Activated T-helper 17 cell treated with anti-CD3 and anti-CD28 coated beads, Interleukin-2, amount 50 U/mL, for 72 hours (primary cell): ENCODE results near the gene FRRS1L. TPM values are rescaled to one million over a fixed set of nuclear protein-coding genes. Genes with fewer than 3 reads are reported as not detected.
"Not testable (repeated sequence)": the region's sequence is repeated elsewhere in the genome, so short reads cannot be mapped to it uniquely, and the experiment has no call there.

ENCODE experiments used
- ATAC-seq: fragments of 150-1000 bp; cut with Tn5 transposase; replicated peaks from 2 replicates; pipeline ENCODE4 v1.10.0; 2021; ENCODE audit warnings: mild to moderate bottlenecking, moderate library complexity
- H3K27ac Mint-ChIP-seq: one replicate; pipeline ENCODE4 v1.8.0; 2022; ENCODE audit warnings: mixed read lengths
- H3K27me3 Mint-ChIP-seq: one replicate; pipeline ENCODE4 v1.8.0; 2022; ENCODE audit warnings: mixed read lengths
- H3K36me3 Mint-ChIP-seq: one replicate; pipeline ENCODE4 v1.8.0; 2022; ENCODE audit warnings: low read depth, mild to moderate bottlenecking, mixed read lengths
- H3K4me1 Mint-ChIP-seq: one replicate; pipeline ENCODE4 v1.8.0; 2022; ENCODE audit warnings: mixed read lengths
- H3K4me3 Mint-ChIP-seq: one replicate; pipeline ENCODE4 v1.8.0; 2022; ENCODE audit warnings: mild to moderate bottlenecking, mixed read lengths
- H3K9me3 Mint-ChIP-seq: one replicate; pipeline ENCODE4 v1.8.0; 2022; ENCODE audit warnings: mixed read lengths
- total RNA-seq, 2 donors: library from RNA; stranded (reverse); gene quantifications; one replicate each; pipeline ENCODE4 v1.2.3, GENCODE V29; 2022

The FRRS1L gene
- total RNA-seq, 2 donors from 2014 or later, result not detected

GRCh38 chr9:109132567-109133021 is 34.5 kb downstream of the FRRS1L start:
- no peaks in the 10 kb centered on the region for H3K27me3 Mint-ChIP-seq
- H3K4me1 Mint-ChIP-seq, result no peaks in the 10 kb centered on the region
- H3K36me3 Mint-ChIP-seq, result no peaks in the 10 kb centered on the region
- H3K4me3 Mint-ChIP-seq, result no peak overlapping the region
- H3K27ac Mint-ChIP-seq, result no peak overlapping the region
- no peak for ATAC-seq
- H3K9me3 Mint-ChIP-seq, result no peaks in the 10 kb centered on the region

- Mint-ChIP-seq H3K9me3 (no peaks in the 10 kb centered on the region), H3K36me3 (no peaks in the 10 kb centered on the region), H3K27me3 (no peaks in the 10 kb centered on the region), H3K4me1 (no peaks in the 10 kb centered on the region), H3K27ac (no peak overlapping the region), H3K4me3 (no peak overlapping the region)
- ATAC-seq, result no peak
These were observed 37.4 kb downstream of the FRRS1L start for GRCh38 chr9:109129470-109130197.

- ATAC-seq, H3K27me3 Mint-ChIP-seq, H3K4me1 Mint-ChIP-seq, H3K27ac Mint-ChIP-seq, H3K9me3 Mint-ChIP-seq, H3K36me3 Mint-ChIP-seq, H3K4me3 Mint-ChIP-seq: not testable (repeated sequence)
These were observed 40.4 kb downstream of the FRRS1L start for GRCh38 chr9:109126671-109127070.

GRCh38 chr9:109124121-109124520 is 42.9 kb downstream of the FRRS1L start:
- Mint-ChIP-seq H3K4me3 (no peak overlapping the region), H3K27me3 (no peaks in the 10 kb centered on the region), H3K4me1 (no peaks in the 10 kb centered on the region), H3K27ac (no peak overlapping the region), H3K9me3 (no peaks in the 10 kb centered on the region), H3K36me3 (no peaks in the 10 kb centered on the region)
- no peak for ATAC-seq

- no peak overlapping the region for H3K27ac Mint-ChIP-seq
- H3K36me3 Mint-ChIP-seq, result peaks cover 1% of the 10 kb centered on the region
- no peak overlapping the region for H3K4me3 Mint-ChIP-seq
- H3K27me3 Mint-ChIP-seq, result no peaks in the 10 kb centered on the region
- H3K9me3 Mint-ChIP-seq, result no peaks in the 10 kb centered on the region
- H3K4me1 Mint-ChIP-seq, result peaks cover 1% of the 10 kb centered on the region
- ATAC-seq, result no peak
These were observed 44.1 kb downstream of the FRRS1L start for GRCh38 chr9:109122726-109123621.

- H3K36me3 Mint-ChIP-seq, result peaks cover 9% of the 10 kb centered on the region
- peaks cover 10% of the 10 kb centered on the region for H3K4me1 Mint-ChIP-seq
- no peaks in the 10 kb centered on the region for H3K27me3 Mint-ChIP-seq
- ATAC-seq, result no peak
- no peaks in the 10 kb centered on the region for H3K9me3 Mint-ChIP-seq
- no peak overlapping the region for H3K27ac Mint-ChIP-seq
- no peak overlapping the region for H3K4me3 Mint-ChIP-seq
These were observed 45.7 kb downstream of the FRRS1L start for GRCh38 chr9:109121232-109121796.

GRCh38 chr9:109120204-109120789 is 46.8 kb downstream of the FRRS1L start:
- Mint-ChIP-seq H3K27ac (peak overlapping the region; percentile 75), H3K4me3 (peak overlapping the region; percentile 93), H3K27me3 (no peaks in the 10 kb centered on the region), H3K9me3 (no peaks in the 10 kb centered on the region), H3K4me1 (peaks cover 15% of the 10 kb centered on the region), H3K36me3 (peaks cover 9% of the 10 kb centered on the region)
- no peak for ATAC-seq

- H3K27me3 Mint-ChIP-seq, result no peaks in the 10 kb centered on the region
- H3K27ac Mint-ChIP-seq, result peak within 1 kb of the TSS; percentile 94
- H3K4me1 Mint-ChIP-seq, result peaks cover 20% of the 10 kb centered on the region
These were observed 47.4 kb downstream of the FRRS1L start, which contains the start of gene TMEM245 for GRCh38 chr9:109119439-109120203. TMEM245 (minus strand) TSS chr9:109119947; CDS start chr9:109119913, 34 bp downstream.

GRCh38 chr9:109118808-109119438 is 48.1 kb downstream of the FRRS1L start:
- Mint-ChIP-seq H3K36me3 (peaks cover 21% of the 10 kb centered on the region), H3K4me1 (peaks cover 27% of the 10 kb centered on the region), H3K9me3 (no peaks in the 10 kb centered on the region), H3K4me3 (peak overlapping the region; percentile 93), H3K27ac (peak overlapping the region; percentile 94), H3K27me3 (no peaks in the 10 kb centered on the region)
- no peak for ATAC-seq

More at GRCh38 chr9:109119439-109120203, 47.4 kb downstream of the FRRS1L start, which contains the start of gene TMEM245:
- peak; percentile 84 for ATAC-seq
- peak within 1 kb of the TSS; percentile 93 for H3K4me3 Mint-ChIP-seq
- peaks cover 14% of the 10 kb centered on the region for H3K36me3 Mint-ChIP-seq
- no peaks in the 10 kb centered on the region for H3K9me3 Mint-ChIP-seq

- no peaks in the 10 kb centered on the region for H3K9me3 Mint-ChIP-seq
- ATAC-seq, result peak; percentile 63
- H3K4me1 Mint-ChIP-seq, result peaks cover 28% of the 10 kb centered on the region
- peak overlapping the region; percentile 94 for H3K27ac Mint-ChIP-seq
- peaks cover 21% of the 10 kb centered on the region for H3K36me3 Mint-ChIP-seq
- peak overlapping the region; percentile 93 for H3K4me3 Mint-ChIP-seq
- H3K27me3 Mint-ChIP-seq, result no peaks in the 10 kb centered on the region
These were observed 48.9 kb downstream of the FRRS1L start for GRCh38 chr9:109117856-109118807.

GRCh38 chr9:109115931-109116526 is 51.0 kb downstream of the FRRS1L start:
- H3K27me3 Mint-ChIP-seq, result no peaks in the 10 kb centered on the region
- H3K9me3 Mint-ChIP-seq, result no peaks in the 10 kb centered on the region
- no peak for ATAC-seq
- no peak overlapping the region for H3K27ac Mint-ChIP-seq
- peak overlapping the region; percentile 93 for H3K4me3 Mint-ChIP-seq
- H3K4me1 Mint-ChIP-seq, result peaks cover 36% of the 10 kb centered on the region
- H3K36me3 Mint-ChIP-seq, result peaks cover 21% of the 10 kb centered on the region

- H3K27me3 Mint-ChIP-seq, result no peaks in the 10 kb centered on the region
- H3K27ac Mint-ChIP-seq, result peak overlapping the region; percentile 53
- peaks cover 47% of the 10 kb centered on the region for H3K4me1 Mint-ChIP-seq
- peaks cover 21% of the 10 kb centered on the region for H3K36me3 Mint-ChIP-seq
- H3K9me3 Mint-ChIP-seq, result no peaks in the 10 kb centered on the region
- ATAC-seq, result peak; percentile 42
- H3K4me3 Mint-ChIP-seq, result peak overlapping the region; percentile 68
These were observed 52.4 kb downstream of the FRRS1L start for GRCh38 chr9:109114670-109115069.
